Right atrium auricular region (tissue), 2 donors: Measurements from ENCODE around the gene EI24. TPM values are rescaled to one million over a fixed set of nuclear protein-coding genes. Genes with fewer than 3 reads are reported as not detected.

Source experiments
- DNase-seq: peaks from one replicate; pipeline ENCODE4 v3.0.0-alpha.2; 2019; ENCODE audit warnings: low spot score
- H3K27ac ChIP-seq, 2 donors: fragments of 200-600 bp; sonication (generic); 1 replicate in 1 of 2; 2 replicates in 1 of 2; pipeline ENCODE4 v1.5.1; 2016 to 2019
- H3K27me3 ChIP-seq, 2 donors: fragments of 200-600 bp; sonication (generic); one replicate each; pipeline versions ENCODE4 v1.5.1 to v1.6.0; 2017 to 2019
- H3K36me3 ChIP-seq: fragments of 200-600 bp; sonication (generic); one replicate; pipeline ENCODE4 v1.5.1; 2016
- H3K4me1 ChIP-seq, 2 donors: fragments of 200-600 bp; sonication (generic); one replicate each; pipeline versions ENCODE4 v1.5.1 to v1.6.0; 2017 to 2019
- H3K4me3 ChIP-seq, 2 donors: fragments of 200-600 bp; sonication (generic); 1 replicate in 1 of 2; 2 replicates in 1 of 2; pipeline ENCODE4 v1.5.1; 2017 to 2019; ENCODE audit warnings: mild to moderate bottlenecking in 1 of 2, moderate library complexity in 1 of 2
- H3K9me3 ChIP-seq, 2 donors: fragments of 200-600 bp; sonication (generic); one replicate each; pipeline ENCODE4 v1.5.1; 2019
- CTCF ChIP-seq, 2 donors: fragments of 200-600 bp; sonication (generic); IDR thresholded peaks; one replicate each; pipeline ENCODE4 v1.5.1; 2019; ENCODE audit warnings: antibody characterized with exemption in 2 of 2
- total RNA-seq, 2 donors: library from RNA; depleted of rRNA; stranded (reverse); fragments of >200 nt; gene quantifications; one replicate each; pipeline ENCODE4 v1.1.0, GENCODE V29; 2016

The EI24 gene
- total RNA-seq, 2 donors from 2014 or later, result 69.0 to 71.7 TPM

- Histone ChIP-seq H3K27me3 (no peaks in the 10 kb centered on the region), H3K36me3 (peaks cover 36% of the 10 kb centered on the region)
- TF ChIP-seq CTCF (IDR thresholded peaks at IDR 0.05), result no peak
Measured at GRCh38 chr11:125585487-125585886, 16.2 kb downstream of the EI24 start.

GRCh38 chr11:125586623-125587022 lies 17.3 kb downstream of the EI24 start:
- Histone ChIP-seq H3K9me3 (no peaks in the 10 kb centered on the region), H3K27ac (no peak overlapping the region), H3K27me3 (no peaks in the 10 kb centered on the region), H3K4me3 (no peak overlapping the region), H3K4me1 (peaks cover 0 to 6% of the 10 kb centered on the region in 2 donors), H3K36me3 (peaks cover 27% of the 10 kb centered on the region)
- no peak for DNase-seq
- TF ChIP-seq CTCF (IDR thresholded peaks at IDR 0.05), result no peak

More at GRCh38 chr11:125585487-125585886, 16.2 kb downstream of the EI24 start:
- no peak for DNase-seq
- Histone ChIP-seq H3K27ac (no peak overlapping the region), H3K9me3 (no peaks in the 10 kb centered on the region), H3K4me3 (no peak overlapping the region), H3K4me1 (no peaks in the 10 kb centered on the region)

GRCh38 chr11:125587480-125587879 lies 18.2 kb downstream of the EI24 start:
- TF ChIP-seq CTCF (IDR thresholded peaks at IDR 0.05), result no peak
- no peaks in the 10 kb centered on the region for H3K27me3 ChIP-seq
- H3K27ac ChIP-seq, result no peak overlapping the region
- H3K36me3 ChIP-seq, result peaks cover 20% of the 10 kb centered on the region
- H3K4me1 ChIP-seq, result peaks cover 0 to 7% of the 10 kb centered on the region in 2 donors
- no peak overlapping the region for H3K4me3 ChIP-seq
- H3K9me3 ChIP-seq, result no peaks in the 10 kb centered on the region
- no peak for DNase-seq

GRCh38 chr11:125588505-125588904 lies 19.2 kb downstream of the EI24 start:
- Histone ChIP-seq H3K27ac (no peak overlapping the region), H3K27me3 (no peaks in the 10 kb centered on the region), H3K4me3 (no peak overlapping the region), H3K4me1 (peaks cover 0 to 11% of the 10 kb centered on the region in 2 donors), H3K9me3 (no peaks in the 10 kb centered on the region), H3K36me3 (peaks cover 9% of the 10 kb centered on the region)
- DNase-seq, result no peak
- TF ChIP-seq CTCF (IDR thresholded peaks at IDR 0.05), result no peak

GRCh38 chr11:125591649-125592304 lies 22.5 kb downstream of the EI24 start:
- Histone ChIP-seq H3K4me3 (peak overlapping the region; percentile 69 to 93), H3K27ac (peak overlapping the region; percentile 90 to 95), H3K4me1 (peaks cover 0 to 34% of the 10 kb centered on the region in 2 donors), H3K27me3 (no peaks in the 10 kb centered on the region), H3K9me3 (no peaks in the 10 kb centered on the region), H3K36me3 (peaks cover 7% of the 10 kb centered on the region)
- no peak for TF ChIP-seq CTCF (IDR thresholded peaks at IDR 0.05)
- no peak for DNase-seq
